CD4-positive, alpha-beta memory T cell (primary cell): ENCODE results near the gene CCND3. TPM values are rescaled to one million over a fixed set of nuclear protein-coding genes. Genes with fewer than 3 reads are reported as not detected.

ENCODE experiments used
- CTCF ChIA-PET: fragments of 350-600 bp; sonication (Branson Sonifier 250); formaldehyde crosslinking; loops from one replicate; lab custom pipeline; 2021; ENCODE audit warnings: inconsistent platforms; ENCODE audit not compliant: partially characterized antibody; lab: Charles Lee
- POLR2A ChIA-PET: fragments of 350-600 bp; sonication (Branson Sonifier 250); formaldehyde crosslinking; loops from one replicate; lab custom pipeline; 2021; ENCODE audit not compliant: partially characterized antibody; lab: Charles Lee
- DNase-seq, 5 donors: peaks; one replicate each; pipeline versions ENCODE4 v3.0.0 to v3.0.0-alpha.2; 2020 to 2022; ENCODE audit warnings: mixed read lengths in 1 of 5
- H3K27ac ChIP-seq: one replicate; pipeline ENCODE4 v1.7.0; 2013; ENCODE audit warnings: low read depth, low read length
- H3K27me3 ChIP-seq: 2 replicates; pipeline ENCODE4 v1.7.0; 2013; ENCODE audit warnings: mild to moderate bottlenecking, low read length, moderate library complexity; ENCODE audit not compliant: insufficient read depth
- H3K36me3 ChIP-seq: 2 replicates; pipeline ENCODE4 v1.7.0; 2013; ENCODE audit warnings: mild to moderate bottlenecking, low read length, moderate library complexity; ENCODE audit not compliant: insufficient read depth
- H3K4me1 ChIP-seq: 2 replicates; pipeline ENCODE4 v1.7.0; 2013; ENCODE audit warnings: mild to moderate bottlenecking, low read length, moderate library complexity; ENCODE audit not compliant: insufficient read depth
- H3K4me3 ChIP-seq, 2 donors: one replicate each; pipeline ENCODE4 v1.7.0; 2013; ENCODE audit warnings: low read length in 2 of 2, mild to moderate bottlenecking in 1 of 2
- H3K9me3 ChIP-seq, 2 donors: one replicate each; pipeline ENCODE4 v1.7.0; 2013; ENCODE audit warnings: low read length in 2 of 2, control low read depth in 1 of 2; ENCODE audit not compliant: control insufficient read depth in 1 of 2
- H3K27ac Mint-ChIP-seq, 7 donors: one replicate each; pipeline ENCODE4 v1.8.0; 2020 to 2021; ENCODE audit warnings: mixed read lengths in 7 of 7, mild to moderate bottlenecking in 6 of 7, inconsistent platforms in 3 of 7, moderate library complexity in 3 of 7
- H3K27me3 Mint-ChIP-seq, 2 donors: one replicate each; pipeline ENCODE4 v1.8.0; 2020 to 2021; ENCODE audit warnings: mixed read lengths in 2 of 2
- H3K36me3 Mint-ChIP-seq, 2 donors: one replicate each; pipeline ENCODE4 v1.8.0; 2020 to 2021; ENCODE audit warnings: mixed read lengths in 2 of 2, inconsistent platforms in 1 of 2, mild to moderate bottlenecking in 1 of 2
- H3K4me1 Mint-ChIP-seq, 4 donors: one replicate each; pipeline ENCODE4 v1.8.0; 2020 to 2021; ENCODE audit warnings: mixed read lengths in 4 of 4, mild to moderate bottlenecking in 1 of 4
- H3K4me3 Mint-ChIP-seq, 8 donors: one replicate each; pipeline ENCODE4 v1.8.0; 2020 to 2021; ENCODE audit warnings: mixed read lengths in 8 of 8, mild to moderate bottlenecking in 7 of 8, moderate library complexity in 6 of 8, inconsistent platforms in 3 of 8
- H3K9me3 Mint-ChIP-seq, 8 donors: one replicate each; pipeline ENCODE4 v1.8.0; 2020 to 2021; ENCODE audit warnings: mixed read lengths in 8 of 8, mild to moderate bottlenecking in 5 of 8, inconsistent platforms in 3 of 8, moderate library complexity in 1 of 8
- intact Hi-C: fragments of 100-400 bp; cut with micrococcal nuclease; formaldehyde crosslinking; loops from one replicate; pipeline ENCODE4 v1.15.1; 2023
- polyA plus RNA-seq, 2 donors: library from polyadenylated mRNA; unstranded; fragments of 300-500 nt; fragmentation: Illumina TruSeq; gene quantifications; one replicate each; pipeline ENCODE4 v1.2.3, GENCODE V29; 2021
- total RNA-seq, 2 experiments: library from RNA; stranded (reverse); gene quantifications; one replicate each; pipeline ENCODE4 v1.2.3, GENCODE V29; 2021

The CCND3 gene
- total and polyA plus RNA-seq, 4 experiments from 2014 or later = 223 to 555 (median 387) TPM

- Mint-ChIP-seq H3K36me3 (peaks cover 30 to 31% of the 10 kb centered on the region in 2 donors), H3K4me3 (no peak overlapping the region), H3K4me1 (peaks cover 2 to 15% (median 8%) of the 10 kb centered on the region in 4 donors), H3K27me3 (no peaks in the 10 kb centered on the region), H3K27ac (no peak overlapping the region), H3K9me3 (no peaks in the 10 kb centered on the region)
- ChIA-PET POLR2A (interaction anchor here (0.7 to 1.0 kb wide), 2 partner anchors 130 to 953 kb away, joined by 3 read pairs; no protein-coding TSS in a partner anchor), CTCF (interaction anchor here (1.3 to 2.1 kb wide), 3 partner anchors 10 to 302 kb away, joined by 3 to 5 read pairs (median 4); partner anchors contain the start of gene MRPS10)
- intact Hi-C loops = no loop called here
- H3K36me3 ChIP-seq = peaks cover 14% of the 10 kb centered on the region
- H3K9me3 ChIP-seq = no peaks in the 10 kb centered on the region
- H3K4me3 ChIP-seq = no peak overlapping the region
- H3K27me3 ChIP-seq = no peaks in the 10 kb centered on the region
- peaks cover 11% of the 10 kb centered on the region for H3K4me1 ChIP-seq
- DNase-seq = no peak
- H3K27ac ChIP-seq = no peak overlapping the region
These were observed 26.6 kb downstream of the CCND3 start for GRCh38 chr6:41914869-41915530.

- Histone ChIP-seq H3K4me1 (peaks cover 4% of the 10 kb centered on the region), H3K4me3 (no peak overlapping the region), H3K9me3 (no peaks in the 10 kb centered on the region), H3K27me3 (no peaks in the 10 kb centered on the region), H3K27ac (no peak overlapping the region), H3K36me3 (peaks cover 14% of the 10 kb centered on the region)
- Mint-ChIP-seq H3K27me3 (no peaks in the 10 kb centered on the region), H3K4me3 (peak overlapping the region in 1 of 8 donors; percentile 53), H3K9me3 (no peaks in the 10 kb centered on the region), H3K36me3 (peaks cover 31% of the 10 kb centered on the region in 2 donors), H3K27ac (peak overlapping the region in 1 of 7 donors; percentile 30), H3K4me1 (peaks cover 0 to 12% (median 5%) of the 10 kb centered on the region in 4 donors)
- intact Hi-C loops = no loop called here
- ChIA-PET POLR2A (interaction anchor here (0.7 to 1.0 kb wide), 2 partner anchors 131 to 954 kb away, joined by 3 read pairs; no protein-coding TSS in a partner anchor), CTCF (interaction anchor here (1.3 to 1.4 kb wide), 2 partner anchors 130 to 303 kb away, joined by 3 to 4 read pairs; partner anchors contain the start of gene MRPS10)
- no peak for DNase-seq
These were observed 27.3 kb downstream of the CCND3 start for GRCh38 chr6:41914343-41914742.

GRCh38 chr6:41909727-41910126 lies 31.9 kb downstream of the CCND3 start:
- Histone ChIP-seq H3K27ac (no peak overlapping the region), H3K4me3 (no peak overlapping the region), H3K9me3 (no peaks in the 10 kb centered on the region), H3K27me3 (no peaks in the 10 kb centered on the region), H3K4me1 (no peaks in the 10 kb centered on the region), H3K36me3 (peaks cover 31% of the 10 kb centered on the region)
- H3K4me1 Mint-ChIP-seq = peaks cover 2 to 14% (median 4%) of the 10 kb centered on the region in 4 donors
- intact Hi-C loops = no loop called here
- H3K9me3 Mint-ChIP-seq = no peaks in the 10 kb centered on the region
- H3K4me3 Mint-ChIP-seq = no peak overlapping the region
- ChIA-PET CTCF (interaction anchor here (1.6 to 3.6 kb wide), 2 partner anchors 10 to 11 kb away, joined by 4 to 13 read pairs; partner anchors contain the start of genes BYSL and MED20), POLR2A (interaction anchor here (1.0 kb wide), 1 partner anchor 136 kb away, joined by 3 read pairs; no protein-coding TSS in a partner anchor)
- DNase-seq = no peak
- H3K36me3 Mint-ChIP-seq = peaks cover 47 to 58% of the 10 kb centered on the region in 2 donors
- H3K27me3 Mint-ChIP-seq = no peaks in the 10 kb centered on the region
- H3K27ac Mint-ChIP-seq = peak overlapping the region in 3 of 7 donors; percentile 3 to 78 (median 35)

- H3K4me1 ChIP-seq = peaks cover 6% of the 10 kb centered on the region
- ChIA-PET CTCF (interaction anchor here (1.0 to 2.4 kb wide), 6 partner anchors 19 to 202 kb away, joined by 3 to 18 read pairs (median 6); partner anchors contain the start of genes BYSL and MED20), POLR2A (no interaction called here)
- Mint-ChIP-seq H3K36me3 (peaks cover 10 to 23% of the 10 kb centered on the region in 2 donors), H3K27me3 (no peaks in the 10 kb centered on the region), H3K4me1 (peaks cover 7 to 13% (median 10%) of the 10 kb centered on the region in 4 donors), H3K27ac (peak overlapping the region in 3 of 7 donors; percentile 1 to 35 (median 4)), H3K4me3 (no peak overlapping the region), H3K9me3 (no peaks in the 10 kb centered on the region)
- no peak overlapping the region for H3K4me3 ChIP-seq
- no peaks in the 10 kb centered on the region for H3K27me3 ChIP-seq
- intact Hi-C loops = loop anchor here (1.0 to 5.0 kb wide), 4 partner anchors 35 to 264 kb away; no protein-coding TSS in a partner anchor
- no peak overlapping the region for H3K27ac ChIP-seq
- no peaks in the 10 kb centered on the region for H3K9me3 ChIP-seq
- DNase-seq = peak; percentile 54 to 61 (median 60)
- peaks cover 10% of the 10 kb centered on the region for H3K36me3 ChIP-seq
These were observed 39.6 kb downstream of the CCND3 start for GRCh38 chr6:41901882-41902519.

GRCh38 chr6:41900861-41901260 lies 40.7 kb downstream of the CCND3 start:
- POLR2A ChIA-PET = no interaction called here
- no peak overlapping the region for H3K4me3 Mint-ChIP-seq
- no peak for DNase-seq
- H3K36me3 Mint-ChIP-seq = peaks cover 4 to 12% of the 10 kb centered on the region in 2 donors
- Histone ChIP-seq H3K4me1 (peaks cover 12% of the 10 kb centered on the region), H3K9me3 (no peaks in the 10 kb centered on the region), H3K36me3 (peaks cover 4% of the 10 kb centered on the region), H3K27ac (no peak overlapping the region), H3K27me3 (no peaks in the 10 kb centered on the region), H3K4me3 (no peak overlapping the region)
- H3K9me3 Mint-ChIP-seq = no peaks in the 10 kb centered on the region
- H3K4me1 Mint-ChIP-seq = peaks cover 14 to 19% (median 15%) of the 10 kb centered on the region in 4 donors
- intact Hi-C loops = loop anchor here (5.0 kb wide), 1 partner anchor 36 kb away; no protein-coding TSS in a partner anchor
- no peak overlapping the region for H3K27ac Mint-ChIP-seq
- CTCF ChIA-PET = interaction anchor here (1.2 to 2.4 kb wide), 4 partner anchors 9 to 204 kb away, joined by 4 to 15 read pairs (median 6); no protein-coding TSS in a partner anchor
- no peaks in the 10 kb centered on the region for H3K27me3 Mint-ChIP-seq

GRCh38 chr6:41896281-41896680 lies 45.3 kb downstream of the CCND3 start:
- intact Hi-C loops = no loop called here
- no peaks in the 10 kb centered on the region for H3K36me3 ChIP-seq
- H3K27ac ChIP-seq = peak overlapping the region; percentile 77
- DNase-seq = no peak
- H3K9me3 Mint-ChIP-seq = no peaks in the 10 kb centered on the region
- ChIA-PET CTCF (interaction anchor here (1.1 to 4.2 kb wide), 4 partner anchors 25 to 154 kb away, joined by 3 to 27 read pairs (median 10); partner anchors contain the start of genes BYSL, MED20 and TAF8), POLR2A (interaction anchor here (1.1 to 3.5 kb wide), 7 partner anchors 10 to 153 kb away, joined by 3 to 24 read pairs (median 8); partner anchors contain the start of genes BYSL, MED20, TAF8 and TOMM6)
- peaks cover 9 to 12% (median 10%) of the 10 kb centered on the region in 4 donors for H3K4me1 Mint-ChIP-seq
- peak overlapping the region in 5 of 7 donors; percentile 79 to 94 (median 92) for H3K27ac Mint-ChIP-seq
- H3K27me3 Mint-ChIP-seq = no peaks in the 10 kb centered on the region
- H3K9me3 ChIP-seq = no peaks in the 10 kb centered on the region
- no peak overlapping the region for H3K4me3 ChIP-seq
- H3K27me3 ChIP-seq = no peaks in the 10 kb centered on the region
- H3K4me3 Mint-ChIP-seq = peak overlapping the region in 4 of 8 donors; percentile 35 to 98 (median 82)
- peaks cover 0 to 6% of the 10 kb centered on the region in 2 donors for H3K36me3 Mint-ChIP-seq
- H3K4me1 ChIP-seq = peaks cover 23% of the 10 kb centered on the region
